Stimulated activated CD8-positive, alpha-beta memory T cell treated with anti-CD3 and anti-CD28 coated beads, Interleukin-2, amount 100 ng/mL, for 48 hours (primary cell): ENCODE data around the gene SOX13.

ENCODE experiments used
- DNase-seq, 2 donors: peaks; one replicate each; pipeline ENCODE4 v3.0.0-alpha.2; 2020; ENCODE audit warnings: low read depth in 2 of 2

The SOX13 gene

GRCh38 chr1:204152310-204153044, 79.6 kb downstream of the SOX13 start:
- DNase-seq = no peak

GRCh38 chr1:204153667-204154066, 80.8 kb downstream of the SOX13 start:
- DNase-seq = no peak

GRCh38 chr1:204154568-204155255, 81.8 kb downstream of the SOX13 start:
- no peak for DNase-seq

GRCh38 chr1:204155881-204156280, 83.0 kb downstream of the SOX13 start:
- no peak for DNase-seq

GRCh38 chr1:204157962-204158361, 85.0 kb downstream of the SOX13 start:
- no peak for DNase-seq

- DNase-seq = no peak
Observed at GRCh38 chr1:204161609-204162493, 88.9 kb downstream of the SOX13 start.

- peak; percentile 60 to 72 for DNase-seq
Observed at GRCh38 chr1:204162494-204163074, 89.7 kb downstream of the SOX13 start.

- DNase-seq = no peak
Observed at GRCh38 chr1:204166219-204166618, 93.3 kb downstream of the SOX13 start, which contains the start of gene REN. TSS of gene REN (minus strand) at chr1:204166337. CDS start at chr1:204166293, 44 bp downstream.

GRCh38 chr1:204167730-204168129, 94.8 kb downstream of the SOX13 start:
- DNase-seq = no peak

- no peak for DNase-seq
Observed at GRCh38 chr1:204169858-204170257, 96.9 kb downstream of the SOX13 start.

- DNase-seq = no peak
Observed at GRCh38 chr1:204170494-204171155, 97.7 kb downstream of the SOX13 start.

GRCh38 chr1:204171751-204172178, 98.8 kb downstream of the SOX13 start:
- no peak for DNase-seq

- DNase-seq = no peak
Observed at GRCh38 chr1:204172404-204173029, 99.6 kb downstream of the SOX13 start.

- no peak for DNase-seq
Observed at GRCh38 chr1:204174958-204175357, 102.0 kb downstream of the SOX13 start.

GRCh38 chr1:204176049-204176448, 103.1 kb downstream of the SOX13 start:
- DNase-seq = no peak

GRCh38 chr1:204177133-204177532, 104.2 kb downstream of the SOX13 start:
- DNase-seq = no peak
